Thoracic aorta (tissue), 2 donors: ENCODE data around the gene CLEC10A. TPM values are rescaled to one million over a fixed set of nuclear protein-coding genes. Genes with fewer than 3 reads are reported as not detected.

Source experiments
- ATAC-seq: fragments of 150-250 bp; one replicate; pipeline ENCODE4 v1.8.0; 2017; ENCODE audit warnings: low read depth; ENCODE audit not compliant: insufficient number of reproducible peaks, low FRiP score
- DNase-seq: peaks from one replicate; pipeline ENCODE4 v3.0.0-alpha.2; 2020; ENCODE audit warnings: low spot score
- H3K27ac ChIP-seq, 2 donors: fragments of 200-600 bp; sonication (generic); 1 replicate in 1 of 2; 2 replicates in 1 of 2; pipeline ENCODE4 v1.5.1; 2016; ENCODE audit warnings: mild to moderate bottlenecking in 2 of 2, moderate library complexity in 2 of 2
- H3K27me3 ChIP-seq: fragments of 200-600 bp; sonication (generic); replicated peaks from 2 replicates; pipeline ENCODE4 v1.6.0; 2016; ENCODE audit warnings: mild to moderate bottlenecking; ENCODE audit not compliant: insufficient read depth
- H3K36me3 ChIP-seq: fragments of 200-600 bp; sonication (generic); one replicate; pipeline ENCODE4 v1.5.1; 2016
- H3K4me1 ChIP-seq, 2 donors: fragments of 200-600 bp; sonication (generic); 1 replicate in 1 of 2; 2 replicates in 1 of 2; pipeline versions ENCODE4 v1.5.1 to v1.6.0; 2016; ENCODE audit warnings: low read depth in 2 of 2, mild to moderate bottlenecking in 1 of 2; ENCODE audit not compliant: control insufficient read depth in 1 of 2
- H3K4me3 ChIP-seq: fragments of 200-600 bp; sonication (generic); 2 replicates; pipeline ENCODE4 v1.5.1; 2016; ENCODE audit warnings: mild to moderate bottlenecking
- H3K9me3 ChIP-seq: fragments of 200-600 bp; sonication (generic); 2 replicates; pipeline ENCODE4 v1.5.1; 2016
- total RNA-seq, 2 donors: library from RNA; depleted of rRNA; stranded (reverse); fragments of >200 nt; gene quantifications; one replicate each; pipeline versions ENCODE4 v1.1.0 to v1.2.3, GENCODE V29; 2016
- TF ChIP-seq, protein P1 (sequence below): fragments of 200-600 bp; sonication (generic); IDR thresholded peaks from one replicate; pipeline ENCODE4 v1.5.1; 2019; ENCODE audit warnings: antibody characterized with exemption

CLEC10A gene
- total RNA-seq, 2 donors from 2014 or later, result 3.2 to 5.8 TPM

GRCh38 chr17:7110617-7111306 is 30.7 kb upstream of the CLEC10A start:
- no peaks in the 10 kb centered on the region for H3K27me3 ChIP-seq
- H3K4me1 ChIP-seq, result no peaks in the 10 kb centered on the region
- no peak overlapping the region for H3K4me3 ChIP-seq
- ATAC-seq, result no peak
- DNase-seq, result no peak
- no peaks in the 10 kb centered on the region for H3K9me3 ChIP-seq
- TF ChIP-seq, protein P1, sequence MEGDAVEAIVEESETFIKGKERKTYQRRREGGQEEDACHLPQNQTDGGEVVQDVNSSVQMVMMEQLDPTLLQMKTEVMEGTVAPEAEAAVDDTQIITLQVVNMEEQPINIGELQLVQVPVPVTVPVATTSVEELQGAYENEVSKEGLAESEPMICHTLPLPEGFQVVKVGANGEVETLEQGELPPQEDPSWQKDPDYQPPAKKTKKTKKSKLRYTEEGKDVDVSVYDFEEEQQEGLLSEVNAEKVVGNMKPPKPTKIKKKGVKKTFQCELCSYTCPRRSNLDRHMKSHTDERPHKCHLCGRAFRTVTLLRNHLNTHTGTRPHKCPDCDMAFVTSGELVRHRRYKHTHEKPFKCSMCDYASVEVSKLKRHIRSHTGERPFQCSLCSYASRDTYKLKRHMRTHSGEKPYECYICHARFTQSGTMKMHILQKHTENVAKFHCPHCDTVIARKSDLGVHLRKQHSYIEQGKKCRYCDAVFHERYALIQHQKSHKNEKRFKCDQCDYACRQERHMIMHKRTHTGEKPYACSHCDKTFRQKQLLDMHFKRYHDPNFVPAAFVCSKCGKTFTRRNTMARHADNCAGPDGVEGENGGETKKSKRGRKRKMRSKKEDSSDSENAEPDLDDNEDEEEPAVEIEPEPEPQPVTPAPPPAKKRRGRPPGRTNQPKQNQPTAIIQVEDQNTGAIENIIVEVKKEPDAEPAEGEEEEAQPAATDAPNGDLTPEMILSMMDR, result no peak
- H3K36me3 ChIP-seq, result no peaks in the 10 kb centered on the region
- H3K27ac ChIP-seq, result no peak overlapping the region

GRCh38 chr17:7109461-7110322 is 29.6 kb upstream of the CLEC10A start:
- no peak for ATAC-seq
- Histone ChIP-seq H3K4me1 (no peaks in the 10 kb centered on the region), H3K4me3 (no peak overlapping the region), H3K27me3 (no peaks in the 10 kb centered on the region), H3K9me3 (no peaks in the 10 kb centered on the region), H3K36me3 (no peaks in the 10 kb centered on the region), H3K27ac (no peak overlapping the region)
- no peak for DNase-seq
- TF ChIP-seq, protein P1, result no peak

- H3K27ac ChIP-seq, result no peak overlapping the region
- DNase-seq (no peak), ATAC-seq (no peak)
- no peaks in the 10 kb centered on the region for H3K36me3 ChIP-seq
- no peak overlapping the region for H3K4me3 ChIP-seq
- H3K4me1 ChIP-seq, result no peaks in the 10 kb centered on the region
- no peaks in the 10 kb centered on the region for H3K27me3 ChIP-seq
- H3K9me3 ChIP-seq, result no peaks in the 10 kb centered on the region
- TF ChIP-seq, protein P1, result no peak
These were observed 28.9 kb upstream of the CLEC10A start for GRCh38 chr17:7108981-7109380.

- no peaks in the 10 kb centered on the region for H3K9me3 ChIP-seq
- H3K36me3 ChIP-seq, result no peaks in the 10 kb centered on the region
- DNase-seq (no peak), ATAC-seq (no peak)
- TF ChIP-seq, protein P1, result no peak
- H3K27ac ChIP-seq, result no peak overlapping the region
- no peaks in the 10 kb centered on the region for H3K4me1 ChIP-seq
- H3K4me3 ChIP-seq, result no peak overlapping the region
- H3K27me3 ChIP-seq, result no peaks in the 10 kb centered on the region
These were observed 28.5 kb upstream of the CLEC10A start for GRCh38 chr17:7108560-7108925.

GRCh38 chr17:7107795-7108559 is 27.9 kb upstream of the CLEC10A start:
- Histone ChIP-seq H3K9me3 (no peaks in the 10 kb centered on the region), H3K4me3 (no peak overlapping the region), H3K36me3 (no peaks in the 10 kb centered on the region), H3K27me3 (no peaks in the 10 kb centered on the region), H3K4me1 (no peaks in the 10 kb centered on the region), H3K27ac (no peak overlapping the region)
- DNase-seq (no peak), ATAC-seq (no peak)
- TF ChIP-seq, protein P1, result no peak
